ENCODE data around the gene CTTN. TPM values are rescaled to one million over a fixed set of nuclear protein-coding genes. Genes with fewer than 3 reads are reported as not detected.
A peak's percentile ranks its signal among the peaks of the same experiment; 100 is the strongest.

CTTN gene
- total and polyA plus RNA-seq, 8 donors: 162 to 242 (median 198) TPM

GRCh38 chr11:70423523-70424505 lies 25.5 kb downstream of the CTTN start:
- Histone ChIP-seq H3K9me3 (no peaks in the 10 kb centered on the region), H3K36me3 (peaks cover 0 to 95% of the 10 kb centered on the region in 2 donors)
- peak; percentile 31 for ATAC-seq

GRCh38 chr11:70424765-70425344 lies 26.5 kb downstream of the CTTN start:
- no peak overlapping the region for H3K27ac ChIP-seq
- H3K4me1 ChIP-seq: peaks cover 0 to 10% of the 10 kb centered on the region in 2 donors
- no peak for TF ChIP-seq CTCF (IDR thresholded peaks at IDR 0.05)
- no peak for DNase-seq
- H3K36me3 ChIP-seq: peaks cover 0 to 95% of the 10 kb centered on the region in 2 donors
- ATAC-seq: no peak
- intact Hi-C loops (cut with DNase I): no loop called here
- peaks cover 0 to 72% of the 10 kb centered on the region in 2 donors for H3K27me3 ChIP-seq
- no peak overlapping the region for H3K4me3 ChIP-seq
- no peaks in the 10 kb centered on the region for H3K9me3 ChIP-seq

More at GRCh38 chr11:70423523-70424505, 25.5 kb downstream of the CTTN start:
- TF ChIP-seq CTCF (IDR thresholded peaks at IDR 0.05): no peak
- H3K27me3 ChIP-seq: peaks cover 0 to 77% of the 10 kb centered on the region in 2 donors
- no peak overlapping the region for H3K27ac ChIP-seq
- peaks cover 0 to 10% of the 10 kb centered on the region in 2 donors for H3K4me1 ChIP-seq
- peak in 2 of 4 donors; percentile 60 to 76 for DNase-seq
- intact Hi-C loops (cut with DNase I): no loop called here
- no peak overlapping the region for H3K4me3 ChIP-seq

- H3K27ac ChIP-seq: no peak overlapping the region
- no peak for TF ChIP-seq CTCF (IDR thresholded peaks at IDR 0.05)
- intact Hi-C loops (cut with DNase I): no loop called here
- peaks cover 0 to 10% of the 10 kb centered on the region in 2 donors for H3K4me1 ChIP-seq
- no peaks in the 10 kb centered on the region for H3K9me3 ChIP-seq
- peaks cover 0 to 66% of the 10 kb centered on the region in 2 donors for H3K27me3 ChIP-seq
- ATAC-seq (no peak), DNase-seq (no peak)
- peaks cover 0 to 95% of the 10 kb centered on the region in 2 donors for H3K36me3 ChIP-seq
- no peak overlapping the region for H3K4me3 ChIP-seq
Measured at GRCh38 chr11:70427436-70427835, 29.1 kb downstream of the CTTN start.

GRCh38 chr11:70428701-70429427 lies 30.5 kb downstream of the CTTN start:
- no peaks in the 10 kb centered on the region for H3K9me3 ChIP-seq
- peaks cover 0 to 59% of the 10 kb centered on the region in 2 donors for H3K27me3 ChIP-seq
- no peak overlapping the region for H3K4me3 ChIP-seq
- H3K27ac ChIP-seq: no peak overlapping the region
- peaks cover 0 to 96% of the 10 kb centered on the region in 2 donors for H3K36me3 ChIP-seq
- peaks cover 0 to 8% of the 10 kb centered on the region in 2 donors for H3K4me1 ChIP-seq
- TF ChIP-seq CTCF (IDR thresholded peaks at IDR 0.05): no peak
- ATAC-seq (no peak), DNase-seq (no peak)
- intact Hi-C loops (cut with DNase I): no loop called here
